CD4-positive, alpha-beta T cell treated with Interleukin-4 for 4 hours (primary cell): ENCODE results near the gene SH3RF3.
"Not testable (repeated sequence)": the region's sequence is repeated elsewhere in the genome, so short reads cannot be mapped to it uniquely, and the experiment has no call there.

Experiments
- DNase-seq: peaks from one replicate; pipeline ENCODE4 v3.0.0-alpha.2; 2020

The SH3RF3 gene

GRCh38 chr2:109517118-109517889 lies 388.3 kb downstream of the SH3RF3 start:
- DNase-seq: no peak

GRCh38 chr2:109519513-109519912 lies 390.5 kb downstream of the SH3RF3 start:
- no peak for DNase-seq

- no peak for DNase-seq
Measured at GRCh38 chr2:109521233-109522062, 392.4 kb downstream of the SH3RF3 start.

- no peak for DNase-seq
Measured at GRCh38 chr2:109522063-109522374, 393.0 kb downstream of the SH3RF3 start.

- no peak for DNase-seq
Measured at GRCh38 chr2:109523121-109523520, 394.1 kb downstream of the SH3RF3 start.

GRCh38 chr2:109523536-109524361 lies 394.7 kb downstream of the SH3RF3 start:
- no peak for DNase-seq

- DNase-seq: no peak
Measured at GRCh38 chr2:109525836-109526235, 396.8 kb downstream of the SH3RF3 start.

- DNase-seq: no peak
Measured at GRCh38 chr2:109526442-109526970, 397.5 kb downstream of the SH3RF3 start.

- DNase-seq: no peak
Measured at GRCh38 chr2:109527079-109527478, 398.1 kb downstream of the SH3RF3 start.

- no peak for DNase-seq
Measured at GRCh38 chr2:109527846-109528705, 399.1 kb downstream of the SH3RF3 start.

- DNase-seq: no peak
Measured at GRCh38 chr2:109528811-109529501, 400.0 kb downstream of the SH3RF3 start.

GRCh38 chr2:109529532-109530449 lies 400.8 kb downstream of the SH3RF3 start:
- DNase-seq: no peak

GRCh38 chr2:109530712-109531111 lies 401.7 kb downstream of the SH3RF3 start:
- no peak for DNase-seq

- DNase-seq: no peak
Measured at GRCh38 chr2:109531221-109531620, 402.2 kb downstream of the SH3RF3 start.

GRCh38 chr2:109531896-109532727 lies 403.1 kb downstream of the SH3RF3 start:
- no peak for DNase-seq

- DNase-seq: no peak
Measured at GRCh38 chr2:109532728-109533076, 403.7 kb downstream of the SH3RF3 start.

GRCh38 chr2:109533823-109534222 lies 404.8 kb downstream of the SH3RF3 start:
- no peak for DNase-seq

- DNase-seq: no peak
Measured at GRCh38 chr2:109535217-109535946, 406.4 kb downstream of the SH3RF3 start.

GRCh38 chr2:109536556-109536955 lies 407.6 kb downstream of the SH3RF3 start:
- DNase-seq: not testable (repeated sequence)
